Measurements from ENCODE around the gene HDDC2.

HDDC2 gene

DNA sequence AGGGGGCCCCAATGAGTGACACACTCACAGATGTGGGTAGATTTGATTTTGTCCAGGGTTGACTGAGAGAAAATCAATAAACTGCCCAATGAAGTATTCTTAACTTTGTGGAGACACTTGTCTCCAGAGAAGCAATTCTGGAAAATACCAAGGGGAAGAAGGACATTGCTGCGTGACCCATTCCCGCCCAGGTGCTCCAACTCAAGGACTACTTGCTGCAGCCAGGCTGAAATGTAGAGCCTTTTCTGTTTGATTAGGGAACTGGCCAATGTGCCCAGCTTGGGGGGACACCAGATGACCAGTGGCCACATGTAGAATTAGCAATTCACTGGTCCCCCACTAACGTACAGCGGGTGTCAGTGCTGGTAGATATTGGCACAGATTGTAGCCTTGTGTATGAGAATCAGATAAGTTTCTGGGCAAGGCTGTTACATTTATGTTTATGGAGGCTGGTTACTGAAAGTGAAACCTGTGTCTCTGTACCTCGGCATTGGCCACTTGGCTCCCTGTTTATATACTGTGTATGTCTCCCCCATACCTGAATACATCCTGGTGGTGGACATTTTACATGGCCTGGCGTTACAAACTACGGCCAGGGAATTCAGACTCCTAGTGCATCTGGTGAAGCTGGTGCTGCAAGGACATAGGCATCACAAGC, 32.3 kb downstream of the HDDC2 start:
- DNase-seq = no peak

DNA sequence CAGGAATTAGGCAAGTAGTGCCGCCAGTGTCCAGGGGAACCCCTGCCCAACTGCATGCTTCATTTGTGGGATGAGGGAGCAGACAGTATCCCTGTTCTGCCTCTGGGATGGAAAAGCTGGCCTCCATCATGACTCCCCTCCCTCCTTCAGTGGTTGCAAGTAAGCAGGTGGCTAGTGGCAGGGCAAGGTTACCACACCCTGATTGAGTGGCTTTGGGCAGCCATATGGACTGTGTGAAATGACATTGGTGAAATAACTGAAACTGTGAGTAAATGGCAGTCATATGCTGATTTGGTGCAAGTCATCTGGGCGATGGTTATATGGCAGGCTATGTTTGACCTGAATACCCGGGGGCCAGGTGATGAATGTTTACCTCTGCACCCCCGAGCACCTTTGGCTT, 33.0 kb downstream of the HDDC2 start:
- DNase-seq = no peak

DNA sequence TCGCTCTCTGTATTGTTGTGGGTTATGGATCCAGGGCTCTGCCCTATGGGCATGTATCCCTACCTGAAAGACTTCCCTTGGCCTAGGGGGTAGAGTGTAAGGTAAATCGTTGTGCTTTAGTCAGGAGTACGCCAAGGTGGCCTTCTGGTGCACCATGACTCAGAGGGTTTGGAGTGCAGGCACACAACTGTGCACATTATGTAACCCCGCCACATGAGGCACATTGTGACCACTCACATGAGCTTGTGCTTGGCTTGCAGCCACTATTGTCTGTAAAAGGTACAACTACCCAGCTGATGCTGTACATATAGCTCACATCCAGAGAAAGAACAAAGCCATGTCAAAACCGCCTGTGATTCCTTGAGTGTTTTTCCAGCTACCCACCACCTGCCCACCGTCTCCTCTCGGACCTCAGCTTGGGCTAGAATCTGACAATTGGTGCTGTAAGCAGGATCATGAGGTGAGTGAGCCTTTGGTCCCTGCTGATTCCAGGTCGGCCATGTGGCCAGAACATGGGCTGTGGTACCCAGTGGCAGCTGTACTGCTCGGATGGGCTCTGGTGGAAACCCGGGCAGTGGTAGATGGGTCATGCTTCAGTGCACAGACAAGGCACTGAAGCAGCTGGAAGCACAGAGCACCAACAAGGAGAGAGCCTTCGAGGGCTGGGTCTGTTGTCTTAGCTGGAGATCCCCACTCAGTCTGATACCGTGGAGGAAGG, 33.8 kb downstream of the HDDC2 start:
- no peak for DNase-seq

DNA sequence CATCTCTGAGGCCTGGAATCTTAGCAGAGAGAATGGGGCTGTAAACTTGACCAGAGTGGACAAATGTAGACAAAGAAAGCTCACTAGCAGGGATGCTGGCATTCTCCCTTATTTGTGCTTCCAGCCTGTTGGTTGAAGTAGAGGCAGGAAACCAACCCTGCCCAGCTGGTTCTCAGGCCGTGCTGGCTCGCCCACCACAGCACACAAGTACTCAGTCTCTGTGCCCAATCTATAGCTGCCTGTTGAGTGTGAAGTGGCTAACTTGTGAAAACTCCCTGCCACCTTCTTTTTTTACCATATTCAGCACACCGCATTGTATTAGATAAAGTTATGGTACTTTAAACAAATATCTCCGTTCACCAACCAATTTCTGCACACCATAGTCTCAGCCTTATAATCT, 37.3 kb downstream of the HDDC2 start:
- DNase-seq = no peak

GRCh38 chr6:125262016-125263013, 39.5 kb downstream of the HDDC2 start:
- no peak for DNase-seq

GRCh38 chr6:125259354-125259736, 42.4 kb downstream of the HDDC2 start:
- no peak for DNase-seq

GRCh38 chr6:125258651-125259353, 43.0 kb downstream of the HDDC2 start:
- DNase-seq = no peak

- no peak for DNase-seq
Measured at GRCh38 chr6:125257351-125257750, 44.4 kb downstream of the HDDC2 start.

GRCh38 chr6:125255201-125255600, 46.6 kb downstream of the HDDC2 start:
- DNase-seq = no peak

DNA sequence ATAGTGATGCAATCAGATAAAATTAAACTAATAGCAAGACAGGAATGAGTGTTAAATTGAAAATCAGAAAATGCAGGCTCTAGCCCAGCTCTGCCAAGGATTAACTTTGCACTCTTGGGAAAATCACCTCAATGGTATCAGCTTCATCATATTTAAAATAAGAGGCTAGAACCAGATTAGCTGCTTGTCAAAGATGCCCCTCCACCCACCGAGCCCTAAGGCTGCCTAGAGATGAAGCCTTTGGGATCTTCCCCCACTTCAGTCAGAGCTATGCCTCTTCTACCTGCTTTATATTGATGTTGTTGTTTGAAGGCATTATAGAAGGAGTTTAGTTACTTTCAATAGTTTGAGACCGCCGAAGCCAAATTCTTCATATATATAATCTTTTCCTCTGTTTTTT, 47.4 kb downstream of the HDDC2 start:
- no peak for DNase-seq

- no peak for DNase-seq
Measured at GRCh38 chr6:125253881-125254280, 47.9 kb downstream of the HDDC2 start.

DNA sequence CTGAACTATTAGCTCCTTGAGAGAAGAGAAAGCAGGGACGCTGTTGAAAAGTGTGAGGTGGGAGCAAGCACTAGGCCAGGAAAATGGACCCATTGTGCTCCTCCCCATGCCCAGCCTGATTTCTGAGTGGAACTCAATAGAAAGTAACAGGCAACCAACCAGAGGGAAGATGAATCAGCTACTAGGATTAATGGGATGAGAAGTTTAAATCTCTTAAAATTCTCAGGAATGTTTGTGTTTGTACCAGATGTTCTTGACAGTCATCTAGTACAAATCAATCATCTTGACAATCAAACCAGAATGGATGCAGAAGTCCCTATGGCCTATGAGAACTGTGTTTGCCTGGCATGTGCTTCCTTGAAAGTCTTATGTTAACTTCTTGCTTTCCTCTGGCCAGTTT, 48.9 kb downstream of the HDDC2 start:
- no peak for DNase-seq

DNA sequence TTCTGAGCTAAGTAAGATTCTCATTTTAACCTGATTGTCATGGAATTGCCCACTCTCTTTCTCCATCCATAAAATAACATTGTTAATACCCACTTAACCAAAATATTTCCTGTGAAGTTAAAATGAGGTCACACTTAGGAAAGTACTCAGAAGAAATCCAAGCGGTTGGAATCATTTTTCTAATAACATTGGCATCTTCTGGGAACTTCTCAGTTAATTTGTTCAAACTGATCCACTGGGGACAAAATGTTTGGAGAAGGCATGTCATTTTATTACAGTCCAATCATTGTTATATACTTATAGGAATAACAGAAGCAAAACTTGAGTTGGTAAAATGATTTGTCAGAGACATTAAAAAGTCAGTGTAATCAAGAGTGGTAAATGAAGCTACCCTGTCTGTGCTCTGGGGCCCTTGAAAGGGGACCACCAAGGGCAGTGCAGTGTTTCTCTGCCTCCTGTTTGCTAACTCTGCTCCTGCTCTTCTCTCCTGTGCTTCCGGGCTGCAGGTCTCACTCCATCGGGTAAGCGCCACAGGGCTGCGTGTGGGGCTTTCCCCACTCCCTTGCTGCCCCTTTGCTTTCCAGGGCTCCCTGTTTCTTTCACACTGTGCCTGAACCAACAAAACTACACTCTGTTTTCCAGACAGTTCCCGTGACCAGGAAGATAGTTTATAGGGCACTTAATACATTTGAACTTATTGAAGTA, 50.1 kb downstream of the HDDC2 start:
- DNase-seq = no peak

- no peak for DNase-seq
Measured at GRCh38 chr6:125250511-125250910, 51.3 kb downstream of the HDDC2 start.

GRCh38 chr6:125248136-125248535, 53.6 kb downstream of the HDDC2 start:
- no peak for DNase-seq

DNA sequence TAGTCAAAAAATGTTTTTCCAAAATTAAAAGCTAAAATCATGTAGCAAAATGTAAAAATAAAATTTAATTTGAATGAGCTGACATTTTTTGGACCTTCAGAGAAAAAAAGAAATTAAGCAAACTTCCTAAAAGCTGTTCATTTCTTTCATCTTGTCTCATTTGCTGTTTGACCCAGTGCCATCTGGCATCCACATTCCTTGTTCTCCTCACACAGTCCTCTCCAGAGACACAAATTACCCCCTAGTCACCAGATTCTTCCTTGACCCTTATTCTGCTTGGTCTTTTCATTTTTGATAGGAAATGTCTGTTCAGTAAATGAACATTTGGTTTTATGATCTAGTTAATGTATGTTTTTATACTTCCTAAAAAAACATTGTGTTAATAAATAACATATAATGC, 55.2 kb downstream of the HDDC2 start:
- no peak for DNase-seq

DNA sequence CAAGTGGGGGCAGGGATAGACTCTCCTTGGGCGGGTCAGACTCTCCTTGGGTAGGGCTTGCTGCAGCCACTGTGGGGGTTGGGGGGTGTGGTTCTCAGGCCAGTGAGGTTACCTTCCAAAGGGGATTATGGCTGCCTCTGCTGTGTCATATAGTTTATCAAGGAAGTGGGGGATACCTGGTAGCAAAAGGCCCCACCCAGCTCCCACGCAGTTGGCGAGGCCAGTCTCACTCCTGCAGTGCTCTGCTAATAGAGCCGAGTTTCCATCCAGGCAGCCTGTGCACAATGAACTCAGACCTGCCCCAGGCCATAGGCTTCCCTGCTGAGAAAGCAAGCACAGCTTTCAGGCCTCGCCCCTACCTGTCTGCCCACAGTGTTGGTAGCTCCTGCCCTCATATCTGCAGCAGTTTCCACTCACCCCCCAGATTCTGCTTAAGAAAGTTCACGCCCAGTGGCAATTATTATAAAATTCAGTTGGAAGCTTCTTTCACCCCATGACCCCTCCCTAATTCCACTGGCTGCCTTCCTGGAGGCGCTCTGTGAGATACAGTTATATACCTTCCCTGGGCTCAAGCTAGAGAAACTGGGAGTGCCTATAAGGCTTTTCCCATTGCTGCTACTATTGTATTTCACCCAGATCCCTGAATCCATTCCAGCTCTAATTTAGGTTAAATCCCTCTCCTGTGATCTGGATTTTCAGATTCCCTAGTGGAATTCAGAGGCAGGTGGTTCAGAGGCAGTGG, 56.1 kb downstream of the HDDC2 start:
- DNase-seq = no peak

DNA sequence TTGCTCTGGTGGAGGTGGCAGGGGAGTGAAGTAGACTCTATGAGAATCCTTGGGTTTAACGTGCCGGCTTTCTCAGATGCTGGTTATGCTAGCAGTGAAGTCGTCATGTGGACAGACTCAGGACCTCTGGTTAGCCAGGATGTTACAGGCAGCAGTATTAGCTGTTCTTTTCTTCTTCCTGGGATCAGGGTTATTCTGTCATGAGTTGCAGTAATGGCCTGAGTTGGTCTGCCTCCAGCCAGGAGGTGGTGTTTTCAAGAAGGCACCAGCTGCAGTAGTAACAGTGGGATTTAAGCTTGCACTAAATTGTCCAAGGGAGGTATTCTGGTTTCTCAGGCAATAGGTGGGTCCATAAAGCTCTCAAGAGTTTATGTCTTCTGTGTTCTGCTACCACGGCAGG, 56.7 kb downstream of the HDDC2 start:
- DNase-seq = no peak

GRCh38 chr6:125237764-125238163, 64.0 kb downstream of the HDDC2 start:
- no peak for DNase-seq

GRCh38 chr6:125236536-125237327, 65.0 kb downstream of the HDDC2 start:
- no peak for DNase-seq

GRCh38 chr6:125233202-125233601, 68.6 kb downstream of the HDDC2 start:
- DNase-seq = no peak
